Right lobe of liver (tissue), 4 donors: Measurements from ENCODE around the gene COTL1.

ENCODE experiments used
- POLR2A ChIP-seq: fragments of 450-650 bp; IDR thresholded peaks from one replicate; pipeline ENCODE4 v1.6.1; 2017; ENCODE audit warnings: antibody characterized with exemption, mild to moderate bottlenecking
- TF ChIP-seq, protein P1 (sequence below), 4 donors: fragments of 200-600 bp in 3 of 4; fragments of 450-650 bp in 1 of 4; IDR thresholded peaks; one replicate each; pipeline versions ENCODE4 v1.5.1 to v1.8.0; 2016 to 2022; ENCODE audit warnings: antibody characterized with exemption in 4 of 4, mild to moderate bottlenecking in 2 of 4
- donor health status: DM: no; HTN: no; CAD: no.
- donor health status: DM: no; HTN: no; CAD: no.
- donor health status: DM: no; HTN: yes; CAD: no.

DNA sequence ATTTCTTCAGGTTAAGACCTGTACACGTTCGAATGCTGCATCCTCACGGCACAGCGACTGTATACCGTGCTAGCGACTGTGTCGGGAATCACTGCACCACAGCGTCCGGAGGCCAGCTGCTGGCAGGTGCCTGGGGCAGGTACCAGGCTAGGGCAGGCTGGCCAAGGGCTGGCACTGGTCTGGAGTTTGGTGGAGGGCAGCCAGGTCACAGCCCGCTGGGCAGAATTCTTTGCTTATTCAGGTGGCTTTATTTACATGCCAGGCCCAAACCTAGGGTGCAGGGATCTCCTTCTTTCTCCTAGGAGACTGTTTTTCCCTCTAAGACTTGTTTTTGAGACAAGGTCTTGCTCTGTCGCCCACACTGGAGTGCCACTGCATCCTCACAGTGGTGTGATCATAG is 37.9 kb downstream of the COTL1 start:
- TF ChIP-seq, protein P1, sequence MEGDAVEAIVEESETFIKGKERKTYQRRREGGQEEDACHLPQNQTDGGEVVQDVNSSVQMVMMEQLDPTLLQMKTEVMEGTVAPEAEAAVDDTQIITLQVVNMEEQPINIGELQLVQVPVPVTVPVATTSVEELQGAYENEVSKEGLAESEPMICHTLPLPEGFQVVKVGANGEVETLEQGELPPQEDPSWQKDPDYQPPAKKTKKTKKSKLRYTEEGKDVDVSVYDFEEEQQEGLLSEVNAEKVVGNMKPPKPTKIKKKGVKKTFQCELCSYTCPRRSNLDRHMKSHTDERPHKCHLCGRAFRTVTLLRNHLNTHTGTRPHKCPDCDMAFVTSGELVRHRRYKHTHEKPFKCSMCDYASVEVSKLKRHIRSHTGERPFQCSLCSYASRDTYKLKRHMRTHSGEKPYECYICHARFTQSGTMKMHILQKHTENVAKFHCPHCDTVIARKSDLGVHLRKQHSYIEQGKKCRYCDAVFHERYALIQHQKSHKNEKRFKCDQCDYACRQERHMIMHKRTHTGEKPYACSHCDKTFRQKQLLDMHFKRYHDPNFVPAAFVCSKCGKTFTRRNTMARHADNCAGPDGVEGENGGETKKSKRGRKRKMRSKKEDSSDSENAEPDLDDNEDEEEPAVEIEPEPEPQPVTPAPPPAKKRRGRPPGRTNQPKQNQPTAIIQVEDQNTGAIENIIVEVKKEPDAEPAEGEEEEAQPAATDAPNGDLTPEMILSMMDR (IDR thresholded peaks at IDR 0.05), result no peak
- TF ChIP-seq POLR2A, result no peak
